Measurements from ENCODE around the gene NINJ2. TPM values are rescaled to one million over a fixed set of nuclear protein-coding genes. Genes with fewer than 3 reads are reported as not detected.
"Not testable (repeated sequence)": the region's sequence is repeated elsewhere in the genome, so short reads cannot be mapped to it uniquely, and the experiment has no call there.

NINJ2 gene
- total RNA-seq, 4 donors from 2014 or later: 8.6 to 28.9 (median 17.5) TPM

GRCh38 chr12:639566-639965 lies 23.7 kb downstream of the NINJ2 start:
- no peak for ATAC-seq (ENCODE audit: low FRiP score)
- no peak for TF ChIP-seq CTCF (IDR thresholded peaks at IDR 0.05)
- no peak for DNase-seq (ENCODE audit: low spot score)

- DNase-seq (ENCODE audit: low spot score) (no peak), ATAC-seq (ENCODE audit: low FRiP score) (no peak)
- TF ChIP-seq CTCF (IDR thresholded peaks at IDR 0.05): no peak
These were observed 24.2 kb downstream of the NINJ2 start for GRCh38 chr12:638953-639557.

- ATAC-seq (ENCODE audit: low FRiP score): no peak
- no peak for DNase-seq (ENCODE audit: low spot score)
- no peak for TF ChIP-seq CTCF (IDR thresholded peaks at IDR 0.05)
These were observed 26.6 kb downstream of the NINJ2 start for GRCh38 chr12:636632-637031.

- no peak for TF ChIP-seq CTCF (IDR thresholded peaks at IDR 0.05)
- ATAC-seq (ENCODE audit: low FRiP score): no peak
- DNase-seq (ENCODE audit: low spot score): no peak
These were observed 29.5 kb downstream of the NINJ2 start for GRCh38 chr12:633731-634130.

GRCh38 chr12:632102-632696 lies 31.0 kb downstream of the NINJ2 start:
- no peak for TF ChIP-seq CTCF (IDR thresholded peaks at IDR 0.05)

GRCh38 chr12:630656-631632 lies 32.3 kb downstream of the NINJ2 start:
- ATAC-seq (ENCODE audit: low FRiP score): peak; percentile 24
- no peak for DNase-seq (ENCODE audit: low spot score)
- no peak for TF ChIP-seq CTCF (IDR thresholded peaks at IDR 0.05)

More at GRCh38 chr12:632102-632696, 31.0 kb downstream of the NINJ2 start:
- no peak for DNase-seq (ENCODE audit: low spot score)
- ATAC-seq (ENCODE audit: low FRiP score): peak; percentile 73

- ATAC-seq (ENCODE audit: low FRiP score); DNase-seq (ENCODE audit: low spot score): not testable (repeated sequence)
These were observed 34.5 kb downstream of the NINJ2 start for GRCh38 chr12:628742-629078.

All from omental fat pad (tissue), 4 donors.